HEK293 (cell line): ENCODE data around the gene SDC3.

ENCODE experiments used
- CTCF ChIA-PET: fragments of 350-600 bp; formaldehyde crosslinking; extraction: SDS; loops from one replicate; lab custom pipeline; 2021; ENCODE audit warnings: antibody characterized with exemption; lab: Yijun Ruan, JAX
- POLR2A ChIA-PET: fragments of 300-600 bp; formaldehyde crosslinking; extraction: SDS; loops from one replicate; lab custom pipeline; 2020; ENCODE audit warnings: antibody characterized with exemption, inconsistent platforms; lab: Yijun Ruan, JAX
- H3K27ac ChIP-seq: fragments of 200-500 bp; sonication (Bioruptor generic); 2 replicates; pipeline ENCODE4 v1.5.1; 2014; ENCODE audit warnings: low read depth, low read length, control low read depth, inconsistent platforms; ENCODE audit errors: extremely low read depth
- H3K36me3 ChIP-seq, 2 experiments: fragments of 200-500 bp in 1 of 2; sonication (Bioruptor generic) in 1 of 2; 1 replicate in 1 of 2; 2 replicates in 1 of 2; pipeline ENCODE4 v1.5.1; 2014 to 2017; ENCODE audit warnings: inconsistent platforms in 2 of 2, low read length in 2 of 2; ENCODE audit not compliant: control insufficient read depth in 2 of 2, insufficient read depth in 1 of 2
- H3K4me1 ChIP-seq: fragments of 200-500 bp; sonication (Bioruptor generic); 2 replicates; pipeline ENCODE4 v1.5.1; 2014; ENCODE audit warnings: mild to moderate bottlenecking, low read length, inconsistent platforms; ENCODE audit not compliant: control insufficient read depth, insufficient read depth
- H3K4me3 ChIP-seq: 2 replicates; pipeline ENCODE4 v1.5.1; 2011; ENCODE audit warnings: low read depth, mild to moderate bottlenecking, control low read depth, low read length, moderate library complexity
- H3K9me3 ChIP-seq: fragments of 200-500 bp; sonication (Bioruptor generic); 2 replicates; pipeline ENCODE4 v1.5.1; 2014; ENCODE audit warnings: low read depth, low read length, inconsistent platforms; ENCODE audit not compliant: control insufficient read depth, insufficient read depth
- FEZF1 ChIP-seq: fragments of 450-650 bp; formaldehyde crosslinking; IDR thresholded peaks from 2 replicates; pipeline ENCODE4 v1.5.1; 2016; ENCODE audit warnings: missing biosample characterization, missing genetic modification characterization
- GFI1B ChIP-seq: fragments of 450-650 bp; formaldehyde crosslinking; IDR thresholded peaks from 2 replicates; pipeline ENCODE4 v1.5.1; 2016; ENCODE audit warnings: missing biosample characterization, missing genetic modification characterization
- GLIS1 ChIP-seq: fragments of 450-650 bp; formaldehyde crosslinking; IDR thresholded peaks from 2 replicates; pipeline ENCODE4 v1.5.1; 2016; ENCODE audit warnings: missing biosample characterization, missing genetic modification characterization
- HOXA7 ChIP-seq: sonication (generic); formaldehyde crosslinking; IDR thresholded peaks from 2 replicates; pipeline ENCODE4 v1.8.1; 2022; ENCODE audit warnings: missing genetic modification reagents, borderline replicate concordance
- HOXC10 ChIP-seq: sonication (generic); formaldehyde crosslinking; IDR thresholded peaks from 2 replicates; pipeline ENCODE4 v1.8.1; 2023; ENCODE audit warnings: mild to moderate bottlenecking, missing genetic modification reagents
- KLF1 ChIP-seq: fragments of 450-650 bp; formaldehyde crosslinking; IDR thresholded peaks from 2 replicates; pipeline ENCODE4 v1.5.1; 2016; ENCODE audit warnings: missing biosample characterization, missing genetic modification characterization
- KLF8 ChIP-seq: fragments of 450-650 bp; formaldehyde crosslinking; IDR thresholded peaks from 2 replicates; pipeline ENCODE4 v1.5.1; 2016; ENCODE audit warnings: missing biosample characterization, missing genetic modification characterization
- REPIN1 ChIP-seq: fragments of 450-650 bp; formaldehyde crosslinking; IDR thresholded peaks from 2 replicates; pipeline ENCODE4 v1.5.1; 2017; ENCODE audit warnings: missing biosample characterization, missing genetic modification characterization, low read depth
- SCRT1 ChIP-seq: fragments of 450-650 bp; formaldehyde crosslinking; IDR thresholded peaks from 2 replicates; pipeline ENCODE4 v1.5.1; 2016; ENCODE audit warnings: missing biosample characterization, missing genetic modification characterization, borderline replicate concordance
- SETDB1 ChIP-seq: IDR thresholded peaks from one replicate; pipeline ENCODE4 v1.6.1; 2017; ENCODE audit warnings: mild to moderate bottlenecking, low read length, moderate library complexity, mixed read lengths; ENCODE audit not compliant: insufficient read length
- ZFHX2 ChIP-seq: fragments of 450-650 bp; formaldehyde crosslinking; conservative IDR thresholded peaks from 2 replicates; pipeline ENCODE4 v1.5.1; 2016; ENCODE audit warnings: missing biosample characterization, missing genetic modification characterization
- ZNF10 ChIP-seq: fragments of 450-650 bp; formaldehyde crosslinking; IDR thresholded peaks from 2 replicates; pipeline ENCODE4 v1.5.1; 2017; ENCODE audit warnings: missing biosample characterization, missing genetic modification characterization
- ZNF16 ChIP-seq: fragments of 450-650 bp; formaldehyde crosslinking; IDR thresholded peaks from 2 replicates; pipeline ENCODE4 v1.5.1; 2016; ENCODE audit warnings: low read depth, missing biosample characterization, missing genetic modification characterization
- ZNF202 ChIP-seq: fragments of 450-650 bp; formaldehyde crosslinking; IDR thresholded peaks from 2 replicates; pipeline ENCODE4 v1.5.1; 2016; ENCODE audit warnings: missing biosample characterization, missing genetic modification characterization, borderline replicate concordance
- ZNF248 ChIP-seq: fragments of 450-650 bp; formaldehyde crosslinking; IDR thresholded peaks from 2 replicates; pipeline ENCODE4 v1.5.1; 2017; ENCODE audit warnings: missing biosample characterization, missing genetic modification characterization
- ZNF266 ChIP-seq: fragments of 450-650 bp; formaldehyde crosslinking; IDR thresholded peaks from 2 replicates; pipeline ENCODE4 v1.5.1; 2016; ENCODE audit warnings: missing biosample characterization, missing genetic modification characterization, low read depth
- ZNF280C ChIP-seq: fragments of 450-650 bp; formaldehyde crosslinking; IDR thresholded peaks from 2 replicates; pipeline ENCODE4 v1.5.1; 2016; ENCODE audit warnings: missing biosample characterization, missing genetic modification characterization
- ZNF48 ChIP-seq: fragments of 450-650 bp; formaldehyde crosslinking; IDR thresholded peaks from 2 replicates; pipeline ENCODE4 v1.5.1; 2016; ENCODE audit warnings: missing biosample characterization, missing genetic modification characterization
- ZNF624 ChIP-seq: fragments of 450-650 bp; formaldehyde crosslinking; IDR thresholded peaks from 2 replicates; pipeline ENCODE4 v1.5.1; 2017; ENCODE audit warnings: missing biosample characterization, missing genetic modification characterization
- ZNF843 ChIP-seq: fragments of 450-650 bp; formaldehyde crosslinking; IDR thresholded peaks from 2 replicates; pipeline ENCODE4 v1.5.1; 2016; ENCODE audit warnings: missing biosample characterization, missing genetic modification characterization
- ZSCAN16 ChIP-seq: fragments of 450-650 bp; formaldehyde crosslinking; IDR thresholded peaks from 2 replicates; pipeline ENCODE4 v1.5.1; 2016; ENCODE audit warnings: missing biosample characterization, missing genetic modification characterization
- TF ChIP-seq, protein P1 (sequence below): fragments of 450-650 bp; formaldehyde crosslinking; IDR thresholded peaks from 2 replicates; pipeline ENCODE4 v1.5.1; 2016; ENCODE audit warnings: missing biosample characterization, missing genetic modification characterization
- TF ChIP-seq, protein P2 (sequence below): fragments of 450-650 bp; formaldehyde crosslinking; optimal IDR thresholded peaks from 2 replicates; pipeline ENCODE3; 2016; ENCODE audit warnings: missing biosample characterization, mild to moderate bottlenecking, missing genetic modification characterization
- TF ChIP-seq, protein P3 (sequence below): fragments of 450-650 bp; formaldehyde crosslinking; IDR thresholded peaks from 2 replicates; pipeline ENCODE4 v1.5.1; 2016; ENCODE audit warnings: missing biosample characterization, missing genetic modification characterization
- TF ChIP-seq, protein P4 (sequence below): fragments of 450-650 bp; formaldehyde crosslinking; IDR thresholded peaks from 2 replicates; pipeline ENCODE4 v1.5.1; 2017; ENCODE audit warnings: missing biosample characterization, missing genetic modification characterization

Gene SDC3

GRCh38 chr1:30875197-30875596, 33.4 kb downstream of the SDC3 start:
- Histone ChIP-seq H3K4me3 (no peak overlapping the region), H3K27ac (no peak overlapping the region), H3K4me1 (peaks cover 8% of the 10 kb centered on the region), H3K36me3 (peaks cover 0 to 43% of the 10 kb centered on the region in 2 experiments; a peak in 1 of 3 replicates), H3K9me3 (no peaks in the 10 kb centered on the region)
- no peak for TF ChIP-seq ZSCAN16 (tag by site-specific recombination)
- no peak for TF ChIP-seq REPIN1
- TF ChIP-seq, protein P1, sequence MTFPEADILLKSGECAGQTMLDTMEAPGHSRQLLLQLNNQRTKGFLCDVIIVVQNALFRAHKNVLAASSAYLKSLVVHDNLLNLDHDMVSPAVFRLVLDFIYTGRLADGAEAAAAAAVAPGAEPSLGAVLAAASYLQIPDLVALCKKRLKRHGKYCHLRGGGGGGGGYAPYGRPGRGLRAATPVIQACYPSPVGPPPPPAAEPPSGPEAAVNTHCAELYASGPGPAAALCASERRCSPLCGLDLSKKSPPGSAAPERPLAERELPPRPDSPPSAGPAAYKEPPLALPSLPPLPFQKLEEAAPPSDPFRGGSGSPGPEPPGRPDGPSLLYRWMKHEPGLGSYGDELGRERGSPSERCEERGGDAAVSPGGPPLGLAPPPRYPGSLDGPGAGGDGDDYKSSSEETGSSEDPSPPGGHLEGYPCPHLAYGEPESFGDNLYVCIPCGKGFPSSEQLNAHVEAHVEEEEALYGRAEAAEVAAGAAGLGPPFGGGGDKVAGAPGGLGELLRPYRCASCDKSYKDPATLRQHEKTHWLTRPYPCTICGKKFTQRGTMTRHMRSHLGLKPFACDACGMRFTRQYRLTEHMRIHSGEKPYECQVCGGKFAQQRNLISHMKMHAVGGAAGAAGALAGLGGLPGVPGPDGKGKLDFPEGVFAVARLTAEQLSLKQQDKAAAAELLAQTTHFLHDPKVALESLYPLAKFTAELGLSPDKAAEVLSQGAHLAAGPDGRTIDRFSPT: no peak
- no peak for TF ChIP-seq ZNF624 (tag by site-specific recombination)
- TF ChIP-seq ZNF266 (tag by site-specific recombination): no peak
- no peak for TF ChIP-seq ZNF16 (tag by site-specific recombination)
- no peak for TF ChIP-seq HOXA7 (CRISPR knock-in tag)
- TF ChIP-seq ZFHX2 (tag by site-specific recombination): no peak
- no peak for TF ChIP-seq ZNF48 (tag by site-specific recombination)
- TF ChIP-seq ZNF843: no peak
- no peak for TF ChIP-seq GLIS1 (tag by site-specific recombination)
- TF ChIP-seq HOXC10 (CRISPR knock-in tag): no peak
- TF ChIP-seq, protein P2, sequence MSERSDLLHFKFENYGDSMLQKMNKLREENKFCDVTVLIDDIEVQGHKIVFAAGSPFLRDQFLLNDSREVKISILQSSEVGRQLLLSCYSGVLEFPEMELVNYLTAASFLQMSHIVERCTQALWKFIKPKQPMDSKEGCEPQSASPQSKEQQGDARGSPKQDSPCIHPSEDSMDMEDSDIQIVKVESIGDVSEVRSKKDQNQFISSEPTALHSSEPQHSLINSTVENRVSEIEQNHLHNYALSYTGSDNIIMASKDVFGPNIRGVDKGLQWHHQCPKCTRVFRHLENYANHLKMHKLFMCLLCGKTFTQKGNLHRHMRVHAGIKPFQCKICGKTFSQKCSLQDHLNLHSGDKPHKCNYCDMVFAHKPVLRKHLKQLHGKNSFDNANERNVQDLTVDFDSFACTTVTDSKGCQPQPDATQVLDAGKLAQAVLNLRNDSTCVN: no peak
- no peak for TF ChIP-seq ZNF280C
- TF ChIP-seq, protein P3, sequence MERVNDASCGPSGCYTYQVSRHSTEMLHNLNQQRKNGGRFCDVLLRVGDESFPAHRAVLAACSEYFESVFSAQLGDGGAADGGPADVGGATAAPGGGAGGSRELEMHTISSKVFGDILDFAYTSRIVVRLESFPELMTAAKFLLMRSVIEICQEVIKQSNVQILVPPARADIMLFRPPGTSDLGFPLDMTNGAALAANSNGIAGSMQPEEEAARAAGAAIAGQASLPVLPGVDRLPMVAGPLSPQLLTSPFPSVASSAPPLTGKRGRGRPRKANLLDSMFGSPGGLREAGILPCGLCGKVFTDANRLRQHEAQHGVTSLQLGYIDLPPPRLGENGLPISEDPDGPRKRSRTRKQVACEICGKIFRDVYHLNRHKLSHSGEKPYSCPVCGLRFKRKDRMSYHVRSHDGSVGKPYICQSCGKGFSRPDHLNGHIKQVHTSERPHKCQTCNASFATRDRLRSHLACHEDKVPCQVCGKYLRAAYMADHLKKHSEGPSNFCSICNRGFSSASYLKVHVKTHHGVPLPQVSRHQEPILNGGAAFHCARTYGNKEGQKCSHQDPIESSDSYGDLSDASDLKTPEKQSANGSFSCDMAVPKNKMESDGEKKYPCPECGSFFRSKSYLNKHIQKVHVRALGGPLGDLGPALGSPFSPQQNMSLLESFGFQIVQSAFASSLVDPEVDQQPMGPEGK: no peak
- TF ChIP-seq ZNF248 (tag by site-specific recombination): no peak
- POLR2A ChIA-PET: no interaction called here
- CTCF ChIA-PET: no interaction called here

GRCh38 chr1:30874176-30874575, 34.4 kb downstream of the SDC3 start:
- Histone ChIP-seq H3K9me3 (no peaks in the 10 kb centered on the region), H3K27ac (no peak overlapping the region), H3K4me1 (peaks cover 3% of the 10 kb centered on the region; the same call in 1 of the 2 replicates), H3K4me3 (no peak overlapping the region), H3K36me3 (peaks cover 0 to 43% of the 10 kb centered on the region in 2 experiments; a peak in 1 of 3 replicates)
- CTCF ChIA-PET: no interaction called here
- POLR2A ChIA-PET: no interaction called here
- TF ChIP-seq, protein P4, sequence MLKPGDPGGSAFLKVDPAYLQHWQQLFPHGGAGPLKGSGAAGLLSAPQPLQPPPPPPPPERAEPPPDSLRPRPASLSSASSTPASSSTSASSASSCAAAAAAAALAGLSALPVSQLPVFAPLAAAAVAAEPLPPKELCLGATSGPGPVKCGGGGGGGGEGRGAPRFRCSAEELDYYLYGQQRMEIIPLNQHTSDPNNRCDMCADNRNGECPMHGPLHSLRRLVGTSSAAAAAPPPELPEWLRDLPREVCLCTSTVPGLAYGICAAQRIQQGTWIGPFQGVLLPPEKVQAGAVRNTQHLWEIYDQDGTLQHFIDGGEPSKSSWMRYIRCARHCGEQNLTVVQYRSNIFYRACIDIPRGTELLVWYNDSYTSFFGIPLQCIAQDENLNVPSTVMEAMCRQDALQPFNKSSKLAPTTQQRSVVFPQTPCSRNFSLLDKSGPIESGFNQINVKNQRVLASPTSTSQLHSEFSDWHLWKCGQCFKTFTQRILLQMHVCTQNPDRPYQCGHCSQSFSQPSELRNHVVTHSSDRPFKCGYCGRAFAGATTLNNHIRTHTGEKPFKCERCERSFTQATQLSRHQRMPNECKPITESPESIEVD (tag by site-specific recombination): no peak
- TF ChIP-seq KLF1 (tag by site-specific recombination) (no peak), ZNF10 (no peak), KLF8 (tag by site-specific recombination) (no peak), ZNF202 (tag by site-specific recombination) (no peak), FEZF1 (no peak), SCRT1 (tag by site-specific recombination) (no peak), GFI1B (no peak), SETDB1 (no peak)
